Activated CD4-positive, alpha-beta T cell treated with anti-CD3 and anti-CD28 coated beads, Interleukin-2, amount 50 U/mL, for 1 hour (primary cell): ENCODE results near the gene C2CD2.
"Not testable (repeated sequence)": the region's sequence is repeated elsewhere in the genome, so short reads cannot be mapped to it uniquely, and the experiment has no call there.

Source experiments
- DNase-seq: peaks from one replicate; pipeline ENCODE4 v3.0.0-alpha.2; 2020

The C2CD2 gene

DNA sequence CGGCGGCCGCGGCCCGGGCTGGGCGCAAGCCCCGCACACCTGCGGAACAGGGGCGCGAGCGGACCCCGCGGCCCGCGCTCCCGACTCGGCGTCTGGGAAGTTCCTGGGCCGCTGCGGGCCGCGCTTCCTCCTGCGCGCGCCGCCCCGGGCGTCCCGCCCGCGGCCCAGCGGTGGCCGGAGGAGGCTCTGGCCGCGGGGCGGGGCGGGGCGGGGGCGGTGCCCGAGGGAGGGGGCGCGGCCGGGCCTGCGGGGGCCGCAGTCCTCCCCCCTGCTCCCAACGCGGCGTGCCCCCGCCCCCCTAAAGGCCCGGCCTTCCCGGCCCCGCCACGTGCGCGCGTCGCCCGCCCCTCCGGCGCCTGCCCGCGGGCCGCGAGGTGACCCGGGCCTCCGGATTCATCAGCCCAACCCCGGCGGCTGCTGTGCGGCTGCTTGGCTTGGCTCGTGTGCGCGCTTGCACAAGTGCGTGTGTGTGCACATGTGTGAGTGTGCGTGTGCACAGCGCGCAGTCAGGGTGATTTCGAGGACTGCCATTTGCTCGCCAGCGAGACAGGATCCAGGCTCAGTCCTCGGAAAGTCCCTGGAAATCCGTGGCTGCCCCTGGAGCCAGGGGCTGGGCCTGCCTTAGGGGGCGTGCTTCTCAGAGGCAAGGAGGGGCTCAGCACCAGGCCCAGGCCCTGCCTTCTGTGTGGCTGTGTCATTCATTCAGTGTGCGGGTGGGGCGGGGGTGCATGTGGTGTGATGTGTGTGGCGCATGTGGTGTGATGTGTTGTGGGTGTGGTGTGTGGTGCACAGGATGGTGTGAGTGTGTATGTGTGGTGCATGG, at the start of gene C2CD2:
Gene C2CD2 (minus strand): TSS at position 188 of the 823 bp plus-strand sequence. CDS start 370 bp downstream, outside the sequence.
- DNase-seq: no peak

DNA sequence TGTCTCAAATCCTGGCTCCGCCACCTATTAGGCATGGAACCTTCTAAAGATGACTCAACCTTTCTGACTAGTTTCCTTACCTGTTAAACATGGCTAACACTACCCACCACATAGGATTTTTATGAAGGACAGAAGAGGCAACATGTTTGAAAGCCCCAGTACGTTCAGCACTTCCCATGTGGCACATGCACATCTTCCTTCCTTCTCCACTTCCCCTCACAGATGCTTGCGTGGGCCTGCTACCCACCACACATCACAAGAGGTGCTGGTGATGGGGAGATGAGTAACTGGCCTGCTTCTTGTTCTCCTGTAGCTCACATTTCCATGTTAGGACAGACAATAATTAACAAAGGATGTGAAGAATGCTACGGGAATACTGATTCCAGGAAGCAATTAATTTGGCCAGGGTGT, 49.2 kb upstream of the C2CD2 start:
- DNase-seq: no peak

DNA sequence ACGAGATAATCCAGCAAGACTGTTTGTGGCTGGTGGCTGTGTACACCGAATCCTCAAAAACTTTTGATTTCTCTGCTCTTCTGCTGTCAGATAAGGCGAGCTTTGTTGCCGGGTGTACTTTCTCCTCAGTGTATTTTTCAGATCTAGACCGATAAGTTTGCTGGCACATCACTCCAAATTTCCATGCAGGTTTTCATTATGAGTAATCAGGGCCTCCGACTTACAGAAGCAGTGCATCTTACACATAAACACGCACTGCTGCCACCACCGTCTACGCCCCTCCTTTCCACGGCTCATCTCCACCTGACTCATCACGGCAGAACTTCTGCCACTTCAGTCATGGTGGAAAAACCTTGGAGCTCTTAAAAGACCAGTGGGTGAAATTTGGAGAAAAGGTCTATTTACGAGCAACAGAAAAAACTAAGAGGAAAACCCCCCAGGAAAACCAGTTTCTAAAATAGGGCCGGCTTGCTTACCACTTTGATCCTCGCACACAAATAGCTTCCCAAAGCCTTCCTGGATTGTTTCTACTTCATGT, 48.7 kb upstream of the C2CD2 start:
- DNase-seq: peak; percentile 63

DNA sequence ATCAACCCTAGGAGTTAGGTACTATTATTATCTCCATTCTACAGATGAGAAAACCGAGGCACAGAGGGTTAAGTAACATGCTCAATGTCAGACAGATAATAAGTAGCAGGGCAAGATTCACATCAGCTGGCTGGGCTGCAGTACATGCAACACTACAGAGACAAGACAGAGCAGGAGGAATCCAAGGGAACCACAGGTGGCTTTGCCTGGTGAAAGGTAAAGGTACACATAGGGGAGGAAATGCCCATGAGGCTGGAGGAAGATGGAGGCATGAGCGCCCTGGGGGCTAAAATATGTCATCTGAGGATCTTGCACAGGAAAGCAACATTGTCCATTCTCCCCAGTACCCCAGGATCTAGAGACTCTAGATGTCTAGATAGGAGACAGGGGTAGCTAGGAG, 48.0 kb upstream of the C2CD2 start:
- DNase-seq: no peak

DNA sequence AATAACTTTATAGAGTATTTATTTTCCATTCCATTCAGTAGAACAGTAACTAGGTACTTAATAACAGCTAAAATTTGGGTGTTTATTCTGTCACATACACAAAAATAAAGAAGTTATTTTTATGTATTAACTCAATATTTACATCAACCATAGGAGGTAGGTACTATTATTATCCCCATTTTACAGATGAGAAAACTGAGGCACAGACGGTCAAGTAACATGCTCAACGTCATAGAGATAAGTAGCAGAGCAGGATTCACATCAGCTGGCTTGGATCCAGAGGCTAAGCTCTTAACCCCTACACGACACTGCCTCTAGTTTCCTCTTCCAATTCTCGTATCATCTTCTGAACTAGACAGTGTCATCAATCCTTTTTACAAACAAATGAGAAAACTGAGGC, 47.1 kb upstream of the C2CD2 start:
- no peak for DNase-seq

DNA sequence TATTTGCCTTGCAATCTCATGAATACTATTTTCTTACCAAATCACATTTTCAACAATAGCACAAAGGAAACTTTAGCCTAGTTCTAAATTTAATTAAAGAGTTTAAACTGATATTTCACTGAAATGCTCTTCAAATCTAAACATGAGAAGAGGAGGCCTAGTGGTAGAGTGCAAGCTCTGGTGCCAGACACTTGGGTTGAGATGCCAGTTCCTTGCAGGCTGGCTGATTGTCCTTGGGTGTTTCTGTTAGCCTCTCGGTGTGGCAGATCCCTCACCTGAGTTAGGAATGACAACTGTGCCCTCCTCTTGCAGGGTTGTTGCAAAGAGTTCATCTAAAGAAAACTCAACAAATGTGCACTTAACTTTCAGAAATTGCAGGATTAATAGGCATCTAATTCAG, 43.8 kb upstream of the C2CD2 start:
- no peak for DNase-seq

DNA sequence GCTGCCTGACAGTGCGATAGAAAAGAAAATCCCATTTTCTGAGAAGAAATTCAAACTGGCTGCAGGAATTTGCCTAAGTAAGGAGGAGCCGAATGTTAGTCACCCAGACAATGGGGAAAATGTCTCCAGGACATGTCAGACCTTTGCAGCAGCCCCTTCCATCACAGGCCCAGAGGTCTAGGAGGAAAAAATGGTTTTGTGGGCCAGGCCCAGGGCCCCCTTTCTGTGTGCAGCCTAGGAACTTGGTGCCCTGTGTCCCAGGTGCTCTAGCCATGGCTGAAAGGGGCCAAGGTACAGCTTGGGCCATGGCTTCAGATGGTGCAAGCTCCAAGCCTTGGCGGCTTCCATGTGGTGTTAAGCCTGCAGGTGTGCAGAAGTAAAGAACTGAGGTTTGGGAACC, 41.8 kb upstream of the C2CD2 start:
- DNase-seq: no peak

DNA sequence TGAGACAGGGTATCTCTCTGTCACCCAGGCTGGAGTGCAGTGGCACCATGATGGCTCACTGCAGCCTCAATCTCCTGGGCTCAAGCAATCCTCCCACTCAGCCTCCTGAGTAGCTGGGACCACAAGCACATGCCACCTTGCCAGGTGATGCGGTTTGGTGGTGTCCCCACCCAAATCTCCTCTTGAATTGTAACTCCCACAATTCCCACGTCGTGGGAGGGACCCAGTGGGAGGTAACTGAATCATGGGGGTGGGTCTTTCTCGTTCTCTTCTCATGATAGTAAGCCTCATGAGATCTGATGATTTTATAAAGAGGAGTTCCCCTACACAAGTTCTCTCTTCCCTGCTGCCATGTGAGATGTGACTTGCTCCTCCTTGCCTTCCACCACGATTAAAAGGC, 40.8 kb upstream of the C2CD2 start:
- DNase-seq: not testable (repeated sequence)

DNA sequence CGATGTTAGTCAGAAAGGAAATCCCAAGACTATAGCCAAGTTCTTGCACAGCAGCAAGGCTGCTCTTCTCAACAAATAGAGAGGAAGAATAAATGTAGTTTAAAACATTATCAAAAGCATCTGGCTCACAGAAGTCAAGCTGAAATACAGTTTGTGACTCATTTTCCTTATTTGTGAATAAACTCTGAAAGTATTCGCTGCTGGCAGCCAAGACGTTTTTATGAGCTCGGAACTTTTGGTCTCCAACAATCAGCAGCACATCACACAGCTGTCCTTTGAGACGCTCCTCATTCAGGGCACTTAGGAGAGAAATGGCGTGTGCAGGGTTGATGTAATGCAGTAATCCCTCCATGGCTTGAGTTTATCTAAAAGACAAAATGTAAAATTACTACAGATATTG, 39.9 kb upstream of the C2CD2 start:
- no peak for DNase-seq

DNA sequence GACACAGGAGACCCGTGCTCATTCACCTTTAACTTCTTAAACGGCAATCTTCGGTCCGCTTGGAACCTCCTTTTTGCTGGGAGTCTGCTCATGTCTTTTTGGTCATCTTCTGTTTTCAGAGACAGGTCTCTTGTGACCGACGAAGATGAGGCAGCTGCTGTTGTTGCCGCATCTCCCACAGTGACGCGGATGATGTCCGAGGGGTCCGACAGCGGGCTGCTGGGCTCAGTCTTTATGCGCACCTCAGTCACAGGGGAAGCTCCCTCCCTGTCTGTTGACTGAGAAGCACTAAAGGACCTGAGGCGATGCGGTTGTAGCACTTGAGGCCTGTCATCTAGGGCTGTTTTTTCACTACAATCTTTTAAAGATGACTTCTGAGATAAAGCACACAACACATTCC, 38.8 kb upstream of the C2CD2 start:
- DNase-seq: no peak

DNA sequence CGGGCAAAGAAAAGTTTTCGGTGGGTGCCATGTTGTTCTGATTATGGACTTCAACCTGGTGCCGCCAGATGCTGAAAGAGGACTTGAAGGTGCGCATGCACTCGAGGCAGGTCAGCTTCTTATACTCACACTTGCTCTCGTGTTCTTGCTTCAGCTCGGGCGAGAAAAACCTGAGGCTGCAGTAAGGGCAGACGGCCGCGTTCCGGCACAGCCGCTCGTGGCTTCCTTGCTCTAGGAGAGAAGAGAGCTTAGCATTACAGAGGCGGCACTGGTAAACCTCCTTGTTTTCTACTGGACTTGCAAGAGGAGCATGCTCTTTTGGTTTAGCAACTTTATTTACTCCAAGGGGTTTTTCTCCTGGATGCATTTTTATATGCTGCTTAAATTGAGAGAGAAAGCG, 37.8 kb upstream of the C2CD2 start:
- DNase-seq: no peak

DNA sequence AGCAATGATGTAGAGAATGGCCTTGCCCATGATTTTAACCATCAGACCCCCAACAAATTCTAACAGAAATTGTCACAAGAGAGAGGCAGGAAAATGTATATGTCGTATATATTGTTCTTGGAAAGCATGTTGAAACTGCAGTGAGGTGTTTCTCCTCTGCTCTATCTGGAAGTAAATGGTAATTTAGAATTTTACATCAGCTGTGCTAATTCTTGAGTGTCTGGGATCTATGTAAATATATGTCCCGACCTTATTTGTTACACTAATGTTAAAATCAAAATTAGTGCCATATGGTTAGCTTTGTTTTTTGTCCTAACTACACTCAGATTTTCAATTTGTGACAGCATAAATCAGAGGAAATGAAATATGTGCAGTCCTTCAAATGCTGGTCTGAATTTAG, 35.9 kb upstream of the C2CD2 start:
- no peak for DNase-seq

DNA sequence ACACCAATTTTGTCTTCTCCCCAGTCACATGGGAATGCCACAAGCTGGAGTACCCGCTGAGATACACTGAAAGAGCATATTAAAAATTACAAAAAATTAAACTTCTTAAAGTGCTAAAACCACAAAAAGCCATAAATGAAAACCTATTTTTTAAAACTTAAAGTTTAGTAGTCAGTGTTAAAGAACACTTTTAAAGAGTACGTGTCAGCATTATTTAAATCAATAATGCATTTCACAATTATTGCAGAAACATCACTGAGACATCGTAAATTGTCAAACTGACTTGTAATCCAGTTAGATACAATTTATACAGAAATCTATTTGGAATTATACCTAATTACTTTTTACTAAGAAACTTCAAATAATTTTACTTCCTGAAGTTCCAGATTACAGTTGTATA, 33.5 kb upstream of the C2CD2 start:
- no peak for DNase-seq

DNA sequence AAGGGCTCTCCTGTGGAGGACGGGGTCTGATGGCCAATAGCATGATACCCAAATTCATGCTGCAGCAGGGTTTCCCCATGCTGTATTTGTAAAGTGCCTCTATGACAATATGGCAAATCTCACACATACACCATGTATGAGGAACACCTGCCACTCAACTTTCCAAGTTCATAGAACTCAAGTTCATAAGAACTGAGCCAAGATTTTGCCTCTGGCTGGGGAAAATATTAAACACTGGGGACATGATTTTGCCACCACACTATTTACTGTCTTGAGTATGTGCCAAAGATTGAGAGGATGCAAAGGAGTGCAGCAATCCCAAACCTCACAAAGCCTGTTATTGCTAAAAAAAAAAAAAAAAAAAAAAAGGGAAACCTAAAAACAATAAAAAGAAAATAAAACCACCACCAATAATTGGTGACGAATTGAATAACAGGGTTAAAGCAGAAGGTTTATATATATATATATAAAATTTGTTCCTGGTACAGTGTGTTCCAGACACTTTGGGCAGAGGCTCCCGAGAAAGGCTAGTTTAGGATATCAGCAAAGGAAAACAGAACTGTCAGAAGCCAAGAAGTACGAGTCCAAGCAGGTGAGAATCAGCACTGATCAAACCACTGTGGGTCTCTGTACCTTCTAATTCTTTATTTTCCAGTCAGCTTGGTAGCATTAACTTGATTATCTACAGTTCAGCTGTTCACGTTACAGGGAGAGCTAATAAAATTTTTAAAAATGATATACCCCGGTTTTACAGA, 32.0 kb upstream of the C2CD2 start:
- no peak for DNase-seq

DNA sequence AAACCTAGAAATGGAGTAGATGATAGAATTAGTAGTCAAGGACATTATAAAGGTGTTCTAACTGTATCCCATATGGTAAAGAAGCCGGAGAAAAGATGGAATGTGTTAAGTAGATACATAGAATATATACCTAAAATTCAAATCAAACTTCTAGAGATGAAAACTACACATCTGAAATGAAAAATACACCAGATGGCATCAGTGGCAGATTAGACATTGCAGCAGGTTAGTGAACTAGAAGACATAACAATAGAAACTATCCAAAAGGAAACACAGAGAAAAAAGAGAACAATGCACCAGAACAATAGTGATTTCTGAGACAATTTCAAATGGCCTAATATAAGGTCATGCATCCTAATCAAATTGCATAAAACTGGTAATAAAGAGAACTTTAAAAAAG, 29.4 kb upstream of the C2CD2 start:
- no peak for DNase-seq

DNA sequence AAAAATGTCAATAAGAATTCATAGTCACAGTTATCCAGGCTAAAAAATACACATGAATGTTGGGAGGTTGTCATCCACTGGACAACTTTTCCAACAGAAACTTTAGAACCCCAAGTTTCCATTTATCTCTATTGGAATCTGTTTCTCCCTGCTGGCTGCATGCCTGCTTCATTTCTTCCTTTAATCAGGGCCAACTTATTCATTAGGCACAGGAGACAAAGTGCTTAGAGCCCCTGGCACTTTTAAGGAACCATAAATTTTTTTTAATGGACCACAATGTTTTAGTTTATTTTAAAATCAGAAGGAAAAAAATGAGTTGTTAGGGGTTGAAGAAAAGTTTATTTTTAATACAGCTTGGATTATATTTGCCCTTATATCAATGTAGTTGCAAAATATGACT, 26.7 kb upstream of the C2CD2 start:
- DNase-seq: no peak

DNA sequence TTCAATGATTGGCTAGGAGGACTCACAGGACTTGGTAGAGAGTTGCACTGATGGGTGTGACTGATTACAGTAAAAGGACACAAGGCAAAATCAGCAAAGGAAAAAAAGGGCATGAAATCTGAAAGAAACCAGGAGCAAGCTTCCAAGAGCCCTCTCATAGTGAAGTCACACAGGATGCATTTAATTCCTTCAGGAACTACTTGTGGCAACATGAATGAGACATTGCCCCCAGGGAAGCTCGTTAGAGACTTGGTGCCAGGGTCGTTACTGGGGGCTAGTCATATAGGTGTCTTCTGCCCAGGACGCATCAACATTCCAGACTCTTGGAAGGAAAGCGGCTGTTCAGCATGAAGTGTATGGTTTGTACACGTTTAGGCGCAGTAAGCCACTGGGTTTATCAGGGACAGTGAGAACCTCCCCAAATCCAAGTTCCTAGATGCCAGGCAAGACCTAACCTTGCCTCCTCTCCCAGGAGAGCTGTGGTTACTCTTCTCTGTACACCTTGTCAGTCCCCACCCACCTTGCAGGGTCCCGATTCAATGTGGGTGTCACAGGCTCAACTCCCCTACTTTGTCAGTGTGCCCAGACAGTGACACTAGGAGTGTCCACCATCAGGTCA, 26.0 kb upstream of the C2CD2 start:
- DNase-seq: no peak

DNA sequence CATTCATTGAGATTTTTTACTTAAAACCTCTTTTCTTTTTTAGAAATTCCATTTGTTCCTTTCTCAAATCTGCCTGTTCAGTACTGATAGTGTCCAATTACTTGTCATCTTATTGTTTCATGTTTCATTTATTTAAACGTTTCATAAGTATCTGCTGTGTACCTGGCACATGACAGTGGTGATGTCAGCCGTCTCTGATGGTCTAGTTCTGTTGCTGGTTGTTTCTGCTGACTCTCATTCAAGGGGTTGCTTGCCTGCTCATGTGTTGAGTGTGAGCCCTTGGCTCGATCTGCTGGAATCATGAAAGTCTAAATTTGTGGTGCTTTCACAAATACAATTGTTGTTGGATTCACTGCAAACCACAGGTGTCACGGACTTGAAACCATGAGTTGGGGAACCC, 25.5 kb upstream of the C2CD2 start:
- DNase-seq: no peak

DNA sequence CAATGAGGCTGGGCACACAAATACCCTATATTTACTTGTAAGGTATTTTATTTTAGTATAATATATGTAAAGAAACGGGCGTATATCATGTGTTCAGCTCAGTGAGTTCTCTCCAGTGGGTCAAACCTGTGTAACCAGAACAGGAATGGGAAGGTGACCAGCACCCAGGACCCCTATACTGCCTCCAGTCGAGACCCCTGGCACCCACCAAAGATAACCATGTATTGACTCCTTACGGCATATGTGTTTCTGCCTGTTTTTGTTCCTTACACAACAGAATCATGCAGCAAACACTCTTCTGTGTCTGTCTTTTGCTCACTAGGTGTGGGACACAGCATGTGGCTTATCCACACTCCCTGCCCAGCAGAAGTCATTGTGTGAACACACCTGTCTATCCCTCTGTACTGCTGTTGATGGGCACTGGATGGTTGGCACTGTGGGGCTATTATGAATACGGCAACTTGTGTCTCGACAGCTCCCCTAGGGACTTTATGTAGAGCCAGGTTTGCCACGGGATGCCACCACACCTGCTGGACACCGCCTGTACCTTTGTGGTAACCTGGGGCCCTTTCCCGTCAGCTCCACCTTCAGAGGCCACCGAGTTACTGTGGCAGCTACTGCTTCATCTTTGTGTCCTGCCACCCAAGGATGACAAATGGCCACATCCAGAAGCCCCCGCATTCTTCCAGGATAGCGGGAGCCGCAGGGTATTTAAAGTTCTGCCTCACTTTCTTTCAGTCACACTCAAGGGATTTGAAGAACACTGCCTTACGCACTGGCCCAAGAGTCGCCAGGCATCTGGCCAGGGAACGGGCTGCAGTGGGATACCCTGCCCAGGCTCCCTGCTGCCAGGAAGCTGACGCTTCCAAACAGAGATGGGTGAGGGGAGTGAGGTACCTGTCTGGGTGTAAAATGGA, 23.5 kb upstream of the C2CD2 start:
- no peak for DNase-seq

DNA sequence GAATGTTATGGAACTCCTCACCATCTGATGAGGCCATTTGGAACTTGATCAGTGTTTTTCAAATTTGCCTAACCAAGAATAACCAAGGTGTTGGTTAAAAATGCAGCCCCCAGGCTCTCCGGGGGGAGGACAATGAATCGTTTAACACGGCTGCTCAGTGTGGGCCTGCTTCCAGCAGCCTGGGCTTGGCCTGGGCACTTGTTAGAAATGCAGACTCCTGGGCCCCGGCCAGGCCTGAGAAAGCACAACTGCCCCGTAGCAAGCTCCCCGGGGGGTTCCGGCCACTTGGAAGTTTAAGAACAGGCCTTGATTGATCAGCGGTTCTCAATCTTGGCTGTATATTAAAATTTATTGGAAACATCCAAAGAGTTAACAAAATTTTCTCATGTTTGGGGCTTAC, 22.8 kb upstream of the C2CD2 start:
- no peak for DNase-seq

DNA sequence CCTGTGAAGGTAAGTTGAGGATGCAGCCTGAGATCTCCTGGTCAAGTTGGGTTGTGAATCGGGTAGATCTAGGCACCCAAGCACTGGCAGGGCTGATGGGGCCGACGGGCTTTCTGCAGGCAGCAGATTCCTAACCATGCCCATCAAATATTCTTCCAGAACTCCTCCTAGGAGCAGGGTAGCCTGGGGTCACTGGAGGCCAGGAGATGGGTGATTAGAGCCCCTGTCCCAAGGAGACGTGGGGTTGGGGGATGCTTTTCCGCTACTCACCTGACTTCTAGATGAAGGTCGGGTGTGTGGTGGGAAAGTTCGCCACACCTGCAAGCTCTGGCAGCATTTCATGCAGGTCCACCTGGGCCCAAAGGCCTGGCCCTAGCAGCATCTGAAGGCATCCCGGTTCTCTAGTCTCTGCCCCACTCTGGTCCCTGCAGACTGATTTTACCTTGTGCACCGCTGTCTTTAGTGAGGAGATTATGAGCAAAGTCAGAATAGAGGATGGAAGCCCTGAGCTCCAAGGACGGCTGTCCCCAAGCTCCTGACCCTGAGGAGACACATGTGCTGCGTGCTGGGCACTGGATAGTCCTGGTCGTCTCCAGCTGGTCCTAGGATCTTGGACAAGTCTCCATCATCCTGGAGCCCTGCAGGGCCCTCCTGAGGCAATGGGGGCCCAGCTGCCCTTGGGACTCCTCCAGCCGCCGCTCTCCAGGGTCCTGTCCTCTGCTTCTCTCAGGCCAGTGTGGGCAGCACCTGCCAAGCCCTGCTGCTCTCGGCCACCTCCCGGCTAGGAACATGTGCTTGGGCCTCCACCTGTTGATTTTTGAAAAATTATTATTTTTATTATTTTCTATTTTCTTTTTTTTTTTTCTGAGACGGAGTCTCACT, 21.8 kb upstream of the C2CD2 start:
- no peak for DNase-seq

DNA sequence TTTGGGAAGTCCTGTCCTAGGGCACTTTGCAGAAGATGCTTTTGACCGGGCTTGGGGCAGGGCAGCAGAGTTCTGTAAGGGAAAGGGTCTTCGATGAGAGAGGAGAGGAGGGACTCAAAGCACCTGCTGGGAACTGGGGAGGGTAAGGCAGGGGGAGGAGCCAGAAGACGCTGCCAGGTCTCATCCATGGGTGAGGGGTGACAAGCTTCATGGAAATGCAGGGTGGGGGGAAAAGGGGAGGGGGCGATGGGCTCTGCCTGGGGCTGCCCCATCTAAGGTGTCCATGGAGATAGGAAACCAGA, 20.9 kb upstream of the C2CD2 start:
- DNase-seq: no peak
